K562 (cell line): Measurements from ENCODE around the gene CCM2. TPM values are rescaled to one million over a fixed set of nuclear protein-coding genes. Genes with fewer than 3 reads are reported as not detected.

Experiments used
- E2F3 ChIP-seq: fragments of 250-450 bp; sonication (Bioruptor Pico); IDR thresholded peaks from 2 replicates; pipeline ENCODE4 v1.4.0; 2020; ENCODE audit warnings: mild to moderate bottlenecking
- EP400 ChIP-seq: fragments of 450-650 bp; IDR thresholded peaks from 2 replicates; pipeline ENCODE4 v1.6.1; 2017; ENCODE audit warnings: antibody characterized with exemption, mild to moderate bottlenecking, moderate library complexity
- HNRNPH1 ChIP-seq: fragments of 200-400 bp; formaldehyde crosslinking; optimal IDR thresholded peaks from 2 replicates; pipeline ENCODE3; 2017; ENCODE audit warnings: low read depth, mild to moderate bottlenecking, low read length, moderate library complexity
- NCOA4 ChIP-seq: fragments of 450-650 bp; IDR thresholded peaks from 2 replicates; pipeline ENCODE4 v1.6.1; 2018; ENCODE audit warnings: mild to moderate bottlenecking; ENCODE audit not compliant: partially characterized antibody
- SMARCC2 ChIP-seq: fragments of 450-650 bp; IDR thresholded peaks from 2 replicates; pipeline ENCODE4 v1.6.1; 2017; ENCODE audit warnings: antibody characterized with exemption, moderate library complexity, mild to moderate bottlenecking, low read depth
- polyA plus RNA-seq, 8 experiments: library from polyadenylated mRNA; depleted of rRNA in 4 of 8; stranded (reverse) in 5 of 8; unstranded in 3 of 8; fragments of >200 nt; fragmentation: Nextera tagmentation in 2 of 8; fragmentation: Illumina TruSeq in 1 of 8; extraction: Ambion mirVana in 2 of 8; extraction: Trizol in 1 of 8; gene quantifications; 2 replicates each; pipeline versions ENCODE4 v1.2.1 to v1.2.3, GENCODE V29; 2011 to 2014; ENCODE audit warnings: inconsistent platforms in 1 of 8, missing spikeins in 1 of 8
- total RNA-seq, 7 experiments: library from RNA; depleted of rRNA in 6 of 7; stranded (reverse); fragments of >200 nt in 6 of 7; fragmentation: Illumina TruSeq in 2 of 7; extraction: Trizol in 2 of 7; gene quantifications; 2 replicates each; pipeline versions ENCODE4 v1.2.1 to v1.2.3, GENCODE V29; 2011 to 2021; ENCODE audit warnings: low replicate concordance in 1 of 7
- TF ChIP-seq, protein P1 (sequence below), 2 experiments: IDR thresholded peaks; 2 replicates each; pipeline ENCODE4 v1.6.1; 2011; ENCODE audit warnings: borderline replicate concordance in 1 of 2, control low read depth in 1 of 2, low read depth in 1 of 2, low read length in 1 of 2, mild to moderate bottlenecking in 1 of 2, mixed read lengths in 1 of 2, moderate library complexity in 1 of 2; ENCODE audit not compliant: insufficient read depth in 1 of 2, insufficient read length in 1 of 2, poor library complexity in 1 of 2, severe bottlenecking in 1 of 2; ENCODE audit errors: extremely low read depth in 1 of 2
- TF ChIP-seq, protein P2 (sequence below): fragments of 450-650 bp; IDR thresholded peaks from 2 replicates; pipeline ENCODE4 v1.6.1; 2018; ENCODE audit warnings: mild to moderate bottlenecking, low read depth; ENCODE audit not compliant: partially characterized antibody
- TF ChIP-seq, protein P3 (sequence below): fragments of 450-650 bp; IDR thresholded peaks from 2 replicates; pipeline ENCODE4 v1.6.1; 2016; ENCODE audit warnings: mild to moderate bottlenecking, moderate library complexity
- TF ChIP-seq, protein P4 (sequence below): IDR thresholded peaks from 2 replicates; pipeline ENCODE4 v1.6.1; 2012; ENCODE audit warnings: low read depth, low read length, improper control_type of control experiment, borderline replicate concordance

The CCM2 gene
- total and polyA plus RNA-seq, 9 of the 15 experiments (the other 6 are each of a cell fraction or from before 2014, with no cell fraction given): 0.41 to 38.6 (median 25.9) TPM

DNA sequence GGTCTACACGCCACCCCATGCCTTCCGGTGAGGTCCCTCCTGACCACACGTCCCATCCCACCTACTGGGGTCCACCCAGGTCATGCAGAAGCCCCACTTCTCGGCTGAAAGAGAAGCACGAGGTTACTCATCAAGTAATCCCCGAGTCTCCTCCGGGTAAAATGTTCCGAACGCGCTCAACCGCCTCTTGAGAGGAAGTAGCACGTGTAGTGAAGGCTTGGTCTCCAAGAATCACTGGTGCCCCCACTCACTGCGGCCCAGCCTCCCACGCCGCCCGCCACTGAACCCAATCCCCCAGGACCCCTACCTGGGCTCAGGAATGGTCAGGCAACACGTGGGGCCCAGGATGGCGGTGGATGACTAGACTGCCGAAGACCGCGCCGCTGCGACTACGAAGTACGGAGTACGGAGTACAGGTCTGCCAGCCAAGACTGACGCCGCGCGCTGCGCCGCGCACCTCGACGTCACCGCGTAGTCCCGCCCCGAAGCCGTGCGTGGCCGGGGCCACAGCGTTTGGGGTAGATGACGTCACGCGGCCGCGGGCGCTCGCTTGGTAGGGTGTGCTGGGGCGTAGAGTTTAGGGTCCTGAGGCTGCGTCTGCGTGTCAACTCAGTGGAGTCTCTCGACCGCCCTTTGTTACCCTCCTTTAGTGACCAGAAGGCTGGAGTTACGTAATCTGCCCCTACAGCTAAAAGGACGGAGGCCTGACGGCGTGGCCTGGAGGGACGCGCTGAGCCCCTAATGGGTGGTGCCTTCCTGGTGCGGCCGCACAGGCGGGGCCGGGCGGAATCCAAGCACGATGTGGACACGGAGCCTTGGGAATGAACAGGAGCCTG is 13.6 kb upstream of the CCM2 start (continued):
- TF ChIP-seq, protein P1, sequence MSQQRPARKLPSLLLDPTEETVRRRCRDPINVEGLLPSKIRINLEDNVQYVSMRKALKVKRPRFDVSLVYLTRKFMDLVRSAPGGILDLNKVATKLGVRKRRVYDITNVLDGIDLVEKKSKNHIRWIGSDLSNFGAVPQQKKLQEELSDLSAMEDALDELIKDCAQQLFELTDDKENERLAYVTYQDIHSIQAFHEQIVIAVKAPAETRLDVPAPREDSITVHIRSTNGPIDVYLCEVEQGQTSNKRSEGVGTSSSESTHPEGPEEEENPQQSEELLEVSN (IDR thresholded peaks at IDR 0.05; ENCODE audit: borderline replicate concordance in 1 of 2, extremely low read depth in 1 of 2, insufficient read depth in 1 of 2, insufficient read length in 1 of 2, low read depth in 1 of 2, low read length in 1 of 2, poor library complexity in 1 of 2, severe bottlenecking in 1 of 2): peak; percentile 73 to 77
- TF ChIP-seq HNRNPH1 (no peak), SMARCC2 (no peak), EP400 (peak; percentile 100), E2F3 (CRISPR knock-in tag) (peak; percentile 39; the same call in 1 of the 2 replicates), NCOA4 (no peak)
- TF ChIP-seq, protein P2, sequence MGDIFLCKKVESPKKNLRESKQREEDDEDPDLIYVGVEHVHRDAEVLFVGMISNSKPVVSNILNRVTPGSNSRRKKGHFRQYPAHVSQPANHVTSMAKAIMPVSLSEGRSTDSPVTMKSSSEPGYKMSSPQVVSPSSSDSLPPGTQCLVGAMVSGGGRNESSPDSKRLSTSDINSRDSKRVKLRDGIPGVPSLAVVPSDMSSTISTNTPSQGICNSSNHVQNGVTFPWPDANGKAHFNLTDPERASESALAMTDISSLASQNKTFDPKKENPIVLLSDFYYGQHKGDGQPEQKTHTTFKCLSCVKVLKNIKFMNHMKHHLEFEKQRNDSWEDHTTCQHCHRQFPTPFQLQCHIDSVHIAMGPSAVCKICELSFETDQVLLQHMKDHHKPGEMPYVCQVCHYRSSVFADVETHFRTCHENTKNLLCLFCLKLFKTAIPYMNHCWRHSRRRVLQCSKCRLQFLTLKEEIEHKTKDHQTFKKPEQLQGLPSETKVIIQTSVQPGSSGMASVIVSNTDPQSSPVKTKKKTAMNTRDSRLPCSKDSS: no peak
- TF ChIP-seq, protein P3, sequence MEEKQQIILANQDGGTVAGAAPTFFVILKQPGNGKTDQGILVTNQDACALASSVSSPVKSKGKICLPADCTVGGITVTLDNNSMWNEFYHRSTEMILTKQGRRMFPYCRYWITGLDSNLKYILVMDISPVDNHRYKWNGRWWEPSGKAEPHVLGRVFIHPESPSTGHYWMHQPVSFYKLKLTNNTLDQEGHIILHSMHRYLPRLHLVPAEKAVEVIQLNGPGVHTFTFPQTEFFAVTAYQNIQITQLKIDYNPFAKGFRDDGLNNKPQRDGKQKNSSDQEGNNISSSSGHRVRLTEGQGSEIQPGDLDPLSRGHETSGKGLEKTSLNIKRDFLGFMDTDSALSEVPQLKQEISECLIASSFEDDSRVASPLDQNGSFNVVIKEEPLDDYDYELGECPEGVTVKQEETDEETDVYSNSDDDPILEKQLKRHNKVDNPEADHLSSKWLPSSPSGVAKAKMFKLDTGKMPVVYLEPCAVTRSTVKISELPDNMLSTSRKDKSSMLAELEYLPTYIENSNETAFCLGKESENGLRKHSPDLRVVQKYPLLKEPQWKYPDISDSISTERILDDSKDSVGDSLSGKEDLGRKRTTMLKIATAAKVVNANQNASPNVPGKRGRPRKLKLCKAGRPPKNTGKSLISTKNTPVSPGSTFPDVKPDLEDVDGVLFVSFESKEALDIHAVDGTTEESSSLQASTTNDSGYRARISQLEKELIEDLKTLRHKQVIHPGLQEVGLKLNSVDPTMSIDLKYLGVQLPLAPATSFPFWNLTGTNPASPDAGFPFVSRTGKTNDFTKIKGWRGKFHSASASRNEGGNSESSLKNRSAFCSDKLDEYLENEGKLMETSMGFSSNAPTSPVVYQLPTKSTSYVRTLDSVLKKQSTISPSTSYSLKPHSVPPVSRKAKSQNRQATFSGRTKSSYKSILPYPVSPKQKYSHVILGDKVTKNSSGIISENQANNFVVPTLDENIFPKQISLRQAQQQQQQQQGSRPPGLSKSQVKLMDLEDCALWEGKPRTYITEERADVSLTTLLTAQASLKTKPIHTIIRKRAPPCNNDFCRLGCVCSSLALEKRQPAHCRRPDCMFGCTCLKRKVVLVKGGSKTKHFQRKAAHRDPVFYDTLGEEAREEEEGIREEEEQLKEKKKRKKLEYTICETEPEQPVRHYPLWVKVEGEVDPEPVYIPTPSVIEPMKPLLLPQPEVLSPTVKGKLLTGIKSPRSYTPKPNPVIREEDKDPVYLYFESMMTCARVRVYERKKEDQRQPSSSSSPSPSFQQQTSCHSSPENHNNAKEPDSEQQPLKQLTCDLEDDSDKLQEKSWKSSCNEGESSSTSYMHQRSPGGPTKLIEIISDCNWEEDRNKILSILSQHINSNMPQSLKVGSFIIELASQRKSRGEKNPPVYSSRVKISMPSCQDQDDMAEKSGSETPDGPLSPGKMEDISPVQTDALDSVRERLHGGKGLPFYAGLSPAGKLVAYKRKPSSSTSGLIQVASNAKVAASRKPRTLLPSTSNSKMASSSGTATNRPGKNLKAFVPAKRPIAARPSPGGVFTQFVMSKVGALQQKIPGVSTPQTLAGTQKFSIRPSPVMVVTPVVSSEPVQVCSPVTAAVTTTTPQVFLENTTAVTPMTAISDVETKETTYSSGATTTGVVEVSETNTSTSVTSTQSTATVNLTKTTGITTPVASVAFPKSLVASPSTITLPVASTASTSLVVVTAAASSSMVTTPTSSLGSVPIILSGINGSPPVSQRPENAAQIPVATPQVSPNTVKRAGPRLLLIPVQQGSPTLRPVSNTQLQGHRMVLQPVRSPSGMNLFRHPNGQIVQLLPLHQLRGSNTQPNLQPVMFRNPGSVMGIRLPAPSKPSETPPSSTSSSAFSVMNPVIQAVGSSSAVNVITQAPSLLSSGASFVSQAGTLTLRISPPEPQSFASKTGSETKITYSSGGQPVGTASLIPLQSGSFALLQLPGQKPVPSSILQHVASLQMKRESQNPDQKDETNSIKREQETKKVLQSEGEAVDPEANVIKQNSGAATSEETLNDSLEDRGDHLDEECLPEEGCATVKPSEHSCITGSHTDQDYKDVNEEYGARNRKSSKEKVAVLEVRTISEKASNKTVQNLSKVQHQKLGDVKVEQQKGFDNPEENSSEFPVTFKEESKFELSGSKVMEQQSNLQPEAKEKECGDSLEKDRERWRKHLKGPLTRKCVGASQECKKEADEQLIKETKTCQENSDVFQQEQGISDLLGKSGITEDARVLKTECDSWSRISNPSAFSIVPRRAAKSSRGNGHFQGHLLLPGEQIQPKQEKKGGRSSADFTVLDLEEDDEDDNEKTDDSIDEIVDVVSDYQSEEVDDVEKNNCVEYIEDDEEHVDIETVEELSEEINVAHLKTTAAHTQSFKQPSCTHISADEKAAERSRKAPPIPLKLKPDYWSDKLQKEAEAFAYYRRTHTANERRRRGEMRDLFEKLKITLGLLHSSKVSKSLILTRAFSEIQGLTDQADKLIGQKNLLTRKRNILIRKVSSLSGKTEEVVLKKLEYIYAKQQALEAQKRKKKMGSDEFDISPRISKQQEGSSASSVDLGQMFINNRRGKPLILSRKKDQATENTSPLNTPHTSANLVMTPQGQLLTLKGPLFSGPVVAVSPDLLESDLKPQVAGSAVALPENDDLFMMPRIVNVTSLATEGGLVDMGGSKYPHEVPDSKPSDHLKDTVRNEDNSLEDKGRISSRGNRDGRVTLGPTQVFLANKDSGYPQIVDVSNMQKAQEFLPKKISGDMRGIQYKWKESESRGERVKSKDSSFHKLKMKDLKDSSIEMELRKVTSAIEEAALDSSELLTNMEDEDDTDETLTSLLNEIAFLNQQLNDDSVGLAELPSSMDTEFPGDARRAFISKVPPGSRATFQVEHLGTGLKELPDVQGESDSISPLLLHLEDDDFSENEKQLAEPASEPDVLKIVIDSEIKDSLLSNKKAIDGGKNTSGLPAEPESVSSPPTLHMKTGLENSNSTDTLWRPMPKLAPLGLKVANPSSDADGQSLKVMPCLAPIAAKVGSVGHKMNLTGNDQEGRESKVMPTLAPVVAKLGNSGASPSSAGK: peak; percentile 94
- TF ChIP-seq, protein P4, sequence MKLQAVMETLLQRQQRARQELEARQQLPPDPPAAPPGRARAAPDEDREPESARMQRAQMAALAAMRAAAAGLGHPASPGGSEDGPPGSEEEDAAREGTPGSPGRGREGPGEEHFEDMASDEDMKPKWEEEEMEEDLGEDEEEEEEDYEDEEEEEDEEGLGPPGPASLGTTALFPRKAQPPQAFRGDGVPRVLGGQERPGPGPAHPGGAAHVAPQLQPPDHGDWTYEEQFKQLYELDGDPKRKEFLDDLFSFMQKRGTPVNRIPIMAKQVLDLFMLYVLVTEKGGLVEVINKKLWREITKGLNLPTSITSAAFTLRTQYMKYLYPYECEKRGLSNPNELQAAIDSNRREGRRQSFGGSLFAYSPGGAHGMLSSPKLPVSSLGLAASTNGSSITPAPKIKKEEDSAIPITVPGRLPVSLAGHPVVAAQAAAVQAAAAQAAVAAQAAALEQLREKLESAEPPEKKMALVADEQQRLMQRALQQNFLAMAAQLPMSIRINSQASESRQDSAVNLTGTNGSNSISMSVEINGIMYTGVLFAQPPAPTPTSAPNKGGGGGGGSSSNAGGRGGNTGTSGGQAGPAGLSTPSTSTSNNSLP: no peak
